ENCODE data around the gene SLC26A3.

- TF ChIP-seq ZNF292 (tag by site-specific recombination; IDR thresholded peaks at IDR 0.05; ENCODE audit: borderline replicate concordance, low read depth) = no peak
- peak; percentile 27; the same call in 1 of the 2 replicates for TF ChIP-seq CTCF (tag by site-specific recombination; IDR thresholded peaks at IDR 0.05)
- no peak for TF ChIP-seq ZNF548 (tag by site-specific recombination; IDR thresholded peaks at IDR 0.05)
- TF ChIP-seq YY1 (tag by site-specific recombination; IDR thresholded peaks at IDR 0.05) = no peak
- TF ChIP-seq BCL11B (tag by site-specific recombination; IDR thresholded peaks at IDR 0.05; ENCODE audit: low read depth) = no peak
- no peak for TF ChIP-seq PRDM6 (tag by site-specific recombination; IDR thresholded peaks at IDR 0.05)
- TF ChIP-seq PRDM10 (tag by site-specific recombination; IDR thresholded peaks at IDR 0.05) = no peak
- TF ChIP-seq ZNF416 (tag by site-specific recombination; IDR thresholded peaks at IDR 0.05) = no peak
- TF ChIP-seq ZNF660 (tag by site-specific recombination; IDR thresholded peaks at IDR 0.05) = no peak
- TF ChIP-seq ZNF350 (tag by site-specific recombination; IDR thresholded peaks at IDR 0.05) = no peak
- TF ChIP-seq ZNF169 (tag by site-specific recombination; IDR thresholded peaks at IDR 0.05) = no peak
- no peak for TF ChIP-seq ZNF274 (IDR thresholded peaks at IDR 0.05; ENCODE audit: low read length)
- no peak for TF ChIP-seq ZNF274 (tag by site-specific recombination; IDR thresholded peaks at IDR 0.05; ENCODE audit: borderline replicate concordance)
Measured at GRCh38 chr7:107725138-107725740, 77.8 kb downstream of the SLC26A3 start.

Measured in HEK293 (cell line).